GM23248 (cell line): ENCODE data around the gene ESPNL.

Source experiments
- EZH2 ChIP-seq: fragments of 200-600 bp; sonication (generic); IDR thresholded peaks from 2 replicates; pipeline ENCODE4 v1.6.1; 2018; ENCODE audit warnings: antibody characterized with exemption, mild to moderate bottlenecking; ENCODE audit not compliant: insufficient read depth, poor library complexity, severe bottlenecking
- EZH2phosphoT487 ChIP-seq: fragments of 200-600 bp; sonication (generic); IDR thresholded peaks from 2 replicates; pipeline ENCODE4 v1.6.1; 2018; ENCODE audit warnings: antibody characterized with exemption, moderate library complexity, mild to moderate bottlenecking, low read depth; ENCODE audit not compliant: insufficient read depth

- TF ChIP-seq EZH2 (no peak), EZH2phosphoT487 (no peak)
Measured at GRCh38 chr2:238096311-238097011, 3.7 kb upstream of the ESPNL start.
